K562 (cell line): ENCODE measurements around the gene GATB. TPM values are rescaled to one million over a fixed set of nuclear protein-coding genes. Genes with fewer than 3 reads are reported as not detected.

Experiments used
- ATAC-seq: fragments of 200-7000 bp; cut with Tn5 transposase; 3 replicates; pipeline ENCODE4 v1.9.1; 2020; ENCODE audit warnings: moderate library complexity
- BruUV-seq: library from RNA; stranded (reverse); fragments of 400-500 nt; replicated peaks from 2 replicates; lab custom pipeline; 2021; lab: Mats Ljungman, UMichigan
- CTCF ChIA-PET: fragments of 300-600 bp; formaldehyde crosslinking; extraction: SDS; loops from one replicate; lab custom pipeline; 2021; ENCODE audit warnings: low intra/inter-chr PET ratio; lab: Yijun Ruan, JAX
- POLR2A ChIA-PET: fragments of 300-600, 350-650 bp; sonication (Branson Sonifier 250); formaldehyde crosslinking; extraction: SDS; loops from one replicate; lab custom pipeline; 2021; ENCODE audit warnings: antibody characterized with exemption, inconsistent platforms; lab: Yijun Ruan, JAX
- DNase-seq, 4 experiments: peaks; one replicate each; pipeline versions ENCODE4 v3.0.0 to v3.0.0-alpha.2; 2011 to 2018; ENCODE audit warnings: low spot score in 3 of 4, mixed read lengths in 3 of 4; ENCODE audit errors: extremely low read depth in 1 of 4
- FAIRE-seq: peaks from 2 replicates; lab custom pipeline; 2011; peaks lifted over from hg19 to GRCh38; lab: Jason Lieb, UNC
- H2AFZ ChIP-seq: 2 replicates; pipeline ENCODE4 v1.6.0; 2011; ENCODE audit warnings: low read depth, low read length, control low read depth, inconsistent platforms
- H3K27ac ChIP-seq: fragments of 200-600 bp; 3 replicates; pipeline ENCODE4 v1.8.0; 2011; ENCODE audit warnings: low read depth, mild to moderate bottlenecking, control low read depth, inconsistent platforms, low read length, moderate library complexity, mixed read lengths; ENCODE audit errors: extremely low read depth
- H3K27me3 ChIP-seq, 2 experiments: fragments of 300-600 bp in 1 of 2; 2 replicates in 1 of 2; 3 replicates in 1 of 2; pipeline versions ENCODE4 v1.6.0 to v1.8.0; 2011; ENCODE audit warnings: inconsistent platforms in 2 of 2, low read length in 2 of 2, mild to moderate bottlenecking in 1 of 2, mixed read lengths in 1 of 2, moderate library complexity in 1 of 2; ENCODE audit not compliant: control insufficient read depth in 2 of 2, insufficient read depth in 2 of 2
- H3K36me3 ChIP-seq: fragments of 300-600 bp; 3 replicates; pipeline ENCODE4 v1.8.0; 2011; ENCODE audit warnings: mild to moderate bottlenecking, low read length, inconsistent platforms; ENCODE audit not compliant: control insufficient read depth, insufficient read depth
- H3K4me1 ChIP-seq, 2 experiments: fragments of 200-600 bp in 1 of 2; replicated peaks in 1 of 2; 2 replicates in 1 of 2; 3 replicates in 1 of 2; pipeline versions ENCODE4 v1.5.1 to v1.8.0; 2011; ENCODE audit warnings: inconsistent platforms in 2 of 2, low read length in 2 of 2, mild to moderate bottlenecking in 1 of 2, mixed read lengths in 1 of 2, moderate library complexity in 1 of 2; ENCODE audit not compliant: control insufficient read depth in 2 of 2, insufficient read depth in 2 of 2
- H3K4me2 ChIP-seq: 2 replicates; pipeline ENCODE4 v1.6.1; 2011; ENCODE audit warnings: low read length, control low read depth, inconsistent platforms, mixed read lengths; ENCODE audit not compliant: insufficient read depth
- H3K4me3 ChIP-seq: fragments of 200-600 bp; sonication (generic), shearing (Covaris generic); 2 replicates; pipeline ENCODE4 v1.5.1; 2016; ENCODE audit warnings: control low read depth, inconsistent platforms
- H3K79me2 ChIP-seq: fragments of 200-600 bp; 3 replicates; pipeline ENCODE4 v1.8.0; 2011; ENCODE audit warnings: low read length, inconsistent platforms; ENCODE audit not compliant: control insufficient read depth, insufficient read depth
- H3K9ac ChIP-seq, 2 experiments: 2 replicates each; pipeline versions ENCODE4 v1.6.0 to v1.6.1; 2011; ENCODE audit warnings: low read depth in 2 of 2, low read length in 2 of 2, control low read depth in 1 of 2, inconsistent platforms in 1 of 2, mild to moderate bottlenecking in 1 of 2, mixed read lengths in 1 of 2; ENCODE audit not compliant: insufficient read depth in 1 of 2
- H3K9me1 ChIP-seq: one replicate; pipeline ENCODE4 v1.6.0; 2011; ENCODE audit warnings: inconsistent platforms, mild to moderate bottlenecking, low read length, moderate library complexity; ENCODE audit not compliant: control insufficient read depth, insufficient read depth
- H3K9me3 ChIP-seq: replicated peaks from 2 replicates; pipeline ENCODE4 v1.5.1; 2011; ENCODE audit warnings: low read depth, low read length, inconsistent platforms; ENCODE audit not compliant: control insufficient read depth, insufficient read depth
- H4K20me1 ChIP-seq: replicated peaks from 2 replicates; pipeline ENCODE4 v1.6.1; 2011; ENCODE audit warnings: low read length, inconsistent platforms, mixed read lengths; ENCODE audit not compliant: control insufficient read depth, insufficient read depth
- BRCA1 ChIP-seq, 2 experiments: fragments of 450-650 bp in 1 of 2; sonication (generic) in 1 of 2; formaldehyde crosslinking in 1 of 2; IDR thresholded peaks; 2 replicates each; pipeline versions ENCODE4 v1.5.0 to v1.6.1; 2017 to 2020; ENCODE audit warnings: mild to moderate bottlenecking in 1 of 2, missing genetic modification reagents in 1 of 2
- C11orf30 ChIP-seq: fragments of 450-650 bp; IDR thresholded peaks from 2 replicates; pipeline ENCODE4 v1.6.1; 2016; ENCODE audit warnings: low read depth, mild to moderate bottlenecking
- CEBPB ChIP-seq: fragments of 450-650 bp; IDR thresholded peaks from 2 replicates; pipeline ENCODE4 v1.6.1; 2016; ENCODE audit warnings: missing genetic modification characterization, missing compliant biosample characterization
- ETS2 ChIP-seq: IDR thresholded peaks from 2 replicates; pipeline ENCODE4 v1.6.1; 2016; ENCODE audit warnings: borderline replicate concordance, missing genetic modification characterization, mild to moderate bottlenecking, moderate library complexity, missing compliant biosample characterization; ENCODE audit not compliant: poor library complexity, severe bottlenecking
- ILF3 ChIP-seq: fragments of 450-650 bp; IDR thresholded peaks from 2 replicates; pipeline ENCODE4 v1.6.1; 2018; ENCODE audit warnings: antibody characterized with exemption, mild to moderate bottlenecking, moderate library complexity, borderline replicate concordance
- MAFG ChIP-seq: fragments of 450-650 bp; conservative IDR thresholded peaks from 2 replicates; pipeline ENCODE4 v1.6.1; 2016; ENCODE audit warnings: missing genetic modification characterization, missing compliant biosample characterization
- NFATC3 ChIP-seq: fragments of 450-650 bp; IDR thresholded peaks from 2 replicates; pipeline ENCODE4 v1.6.1; 2017; ENCODE audit warnings: mild to moderate bottlenecking
- NFE2 ChIP-seq: IDR thresholded peaks from 2 replicates; pipeline ENCODE4 v1.6.1; 2014; ENCODE audit warnings: antibody characterized with exemption, low read depth
- NFE2L1 ChIP-seq: fragments of 450-650 bp; IDR thresholded peaks from 2 replicates; pipeline ENCODE4 v1.6.1; 2016; ENCODE audit warnings: missing genetic modification characterization, low read depth, mild to moderate bottlenecking, missing compliant biosample characterization, moderate library complexity, borderline replicate concordance
- PRMT5 ChIP-seq: sonication (generic); formaldehyde crosslinking; IDR thresholded peaks from 2 replicates; pipeline ENCODE4 v1.5.0; 2020; ENCODE audit warnings: missing genetic modification reagents
- SAP30 ChIP-seq: fragments of 200-600 bp; sonication (generic); IDR thresholded peaks from 2 replicates; pipeline ENCODE4 v1.6.1; 2012; ENCODE audit warnings: borderline replicate concordance, low read depth, mild to moderate bottlenecking, moderate library complexity, low read length, control low read depth, inconsistent platforms; ENCODE audit not compliant: insufficient read depth, poor library complexity, severe bottlenecking
- TFAP4 ChIP-seq: sonication (generic); formaldehyde crosslinking; IDR thresholded peaks from 2 replicates; pipeline ENCODE4 v1.8.0; 2022; ENCODE audit warnings: missing genetic modification reagents, mild to moderate bottlenecking, moderate library complexity, borderline replicate concordance
- ZNF121 ChIP-seq: sonication (generic); formaldehyde crosslinking; conservative IDR thresholded peaks from 2 replicates; pipeline ENCODE4 v1.8.0; 2022; ENCODE audit warnings: missing genetic modification reagents
- ZNF239 ChIP-seq: fragments of 250-450 bp; sonication (Bioruptor Pico); IDR thresholded peaks from 2 replicates; pipeline ENCODE4 v1.4.0; 2020; ENCODE audit warnings: mild to moderate bottlenecking
- ZNF316 ChIP-seq: fragments of 450-650 bp; IDR thresholded peaks from 2 replicates; pipeline ENCODE4 v1.6.1; 2016
- ZNF77 ChIP-seq: fragments of 250-450 bp; sonication (Bioruptor Pico); IDR thresholded peaks from 2 replicates; pipeline ENCODE4 v1.5.0; 2020
- WGBS: fragments of 100-300 bp; shearing (Covaris generic); methylation state at CpG from one replicate; pipeline ENCODE4 v1.1.6; 2016; ENCODE audit warnings: low coverage, mixed read lengths; ENCODE audit not compliant: insufficient coverage; ENCODE audit errors: missing lambda C conversion rate; 5-methylcytosine and 5-hydroxymethylcytosine counted together
- in situ Hi-C: fragments of 300-500 bp; cut with MboI; formaldehyde crosslinking; loops from 4 replicates; pipeline ENCODE4 v1.15.0; 2018; ENCODE audit warnings: inconsistent platforms, mixed read lengths
- intact Hi-C: fragments of 100-400 bp; cut with micrococcal nuclease; formaldehyde crosslinking; loops from 2 replicates; pipeline ENCODE4 v1.14.2; 2022
- polyA plus RNA-seq, 8 experiments: library from polyadenylated mRNA; depleted of rRNA in 4 of 8; stranded (reverse) in 5 of 8; unstranded in 3 of 8; fragments of >200 nt; fragmentation: Nextera tagmentation in 2 of 8; fragmentation: Illumina TruSeq in 1 of 8; extraction: Ambion mirVana in 2 of 8; extraction: Trizol in 1 of 8; gene quantifications; 2 replicates each; pipeline versions ENCODE4 v1.2.1 to v1.2.3, GENCODE V29; 2011 to 2014; ENCODE audit warnings: inconsistent platforms in 1 of 8, missing spikeins in 1 of 8
- total RNA-seq, 7 experiments: library from RNA; depleted of rRNA in 6 of 7; stranded (reverse); fragments of >200 nt in 6 of 7; fragmentation: Illumina TruSeq in 2 of 7; extraction: Trizol in 2 of 7; gene quantifications; 2 replicates each; pipeline versions ENCODE4 v1.2.1 to v1.2.3, GENCODE V29; 2011 to 2021; ENCODE audit warnings: low replicate concordance in 1 of 7

The GATB gene
- total and polyA plus RNA-seq, 9 of the 15 experiments (the other 6 are each of a cell fraction or from before 2014, with no cell fraction given), result 15.3 to 31.8 (median 26.2) TPM

- Histone ChIP-seq H3K27ac (no peak overlapping the region), H3K79me2 (no peaks in the 10 kb centered on the region), H3K9ac (no peak overlapping the region), H2AFZ (no peak overlapping the region), H3K9me3 (no peaks in the 10 kb centered on the region), H3K27me3 (peaks cover 0 to 4% of the 10 kb centered on the region in 2 experiments; a peak in 1 of 5 replicates), H3K4me1 (no peaks in the 10 kb centered on the region), H3K36me3 (no peaks in the 10 kb centered on the region), H3K4me2 (no peak overlapping the region), H3K9me1 (no peaks in the 10 kb centered on the region), H3K4me3 (no peak overlapping the region), H4K20me1 (no peaks in the 10 kb centered on the region)
- in situ Hi-C loops, result no loop called here
- no TSS peak for BruUV-seq
- WGBS, result 22% methylated on average over 2 of the region's 2 CpGs
- no peak for FAIRE-seq
- no peak for DNase-seq
- intact Hi-C loops, result loop anchor here (10.0 kb wide), 4 partner anchors 164 to 754 kb away; no protein-coding TSS in a partner anchor
- no peak for TF ChIP-seq ZNF77
- TF ChIP-seq ZNF121 (CRISPR knock-in tag), result no peak
- peak; percentile 58 for TF ChIP-seq NFE2
- TF ChIP-seq ETS2 (tag), result no peak
- no peak for TF ChIP-seq ZNF239 (CRISPR knock-in tag)
- TF ChIP-seq CEBPB, result no peak
- no peak for TF ChIP-seq PRMT5 (CRISPR knock-in tag)
- TF ChIP-seq ILF3, result no peak
- TF ChIP-seq SAP30, result no peak
- TF ChIP-seq NFATC3, result no peak
- peak; percentile 56 for TF ChIP-seq ZNF316
- TF ChIP-seq BRCA1 (IDR thresholded peaks at IDR 0.05), result no peak
- no peak for TF ChIP-seq BRCA1 (CRISPR knock-in tag; IDR thresholded peaks at IDR 0.05)
- TF ChIP-seq MAFG (tag), result peak; percentile 70
- TF ChIP-seq TFAP4, result no peak
- peak; percentile 56; the same call in 1 of the 2 replicates for TF ChIP-seq C11orf30
- peak; percentile 33; the same call in 1 of the 2 replicates for TF ChIP-seq NFE2L1 (tag)
- POLR2A ChIA-PET, result interaction anchor here (1.9 kb wide), 1 partner anchor 11 kb away, joined by 5 read pairs; no protein-coding TSS in a partner anchor
- CTCF ChIA-PET, result no interaction called here
- ATAC-seq, result no peak
Observed at GRCh38 chr4:151641167-151641566, 119.6 kb downstream of the GATB start.
